Skin epidermis (tissue), 12 donors: ENCODE measurements around the gene TICRR.

Experiments
- H3K27ac ChIP-seq, 21 experiments: fragments of 200-600 bp; sonication (generic) in 11 of 21; one replicate each; pipeline ENCODE4 v1.5.0; 2020; ENCODE audit warnings: mild to moderate bottlenecking in 3 of 21, inconsistent platforms in 2 of 21, moderate library complexity in 2 of 21
- H3K4me3 ChIP-seq, 7 experiments: fragments of 200-600 bp; sonication (generic) in 2 of 7; one replicate each; pipeline ENCODE4 v1.5.0; 2020; ENCODE audit warnings: inconsistent platforms in 2 of 7, mild to moderate bottlenecking in 2 of 7, moderate library complexity in 1 of 7

TICRR gene

DNA sequence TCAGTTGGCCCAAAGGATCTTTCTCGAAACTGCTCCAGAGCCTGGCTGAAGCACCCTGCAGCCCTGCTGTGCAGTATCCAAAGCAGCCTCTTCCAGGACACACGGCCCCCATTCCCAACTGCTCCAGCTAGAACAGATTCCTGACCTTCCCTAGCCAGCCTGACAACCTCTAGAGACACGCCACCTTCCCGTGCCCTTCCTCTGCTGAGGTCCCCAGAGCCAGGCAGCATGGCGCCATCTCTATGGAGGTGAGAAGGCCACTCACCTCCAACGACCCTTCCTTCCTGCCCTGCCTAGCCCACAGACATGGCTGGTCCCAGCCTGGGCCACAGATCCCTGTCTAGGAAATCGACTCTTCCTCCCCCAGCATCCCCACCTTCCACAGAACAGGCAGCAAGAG is 76.9 kb downstream of the TICRR start:
- Histone ChIP-seq H3K27ac (no peak overlapping the region), H3K4me3 (no peak overlapping the region)

DNA sequence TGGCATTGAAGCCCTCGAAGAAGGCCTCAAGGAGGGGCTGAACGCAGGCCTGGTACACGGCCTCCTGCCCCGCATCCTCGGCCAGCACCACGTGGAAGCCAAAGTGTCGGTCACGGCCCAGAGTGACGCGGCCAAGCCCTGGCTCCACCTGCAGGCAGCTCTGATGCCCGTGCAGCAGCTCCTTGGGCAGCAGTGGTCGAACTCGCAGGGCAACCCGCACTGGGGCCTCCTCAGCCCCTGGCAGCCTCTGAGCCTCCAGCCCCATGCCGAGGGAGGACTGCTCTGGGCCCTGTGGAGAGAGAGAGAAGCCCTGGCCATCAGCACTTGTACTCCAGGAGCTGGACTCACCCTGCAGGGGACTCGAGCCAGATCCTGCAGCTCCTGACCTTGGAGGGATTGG is 77.4 kb downstream of the TICRR start:
- H3K27ac ChIP-seq: no peak overlapping the region
- H3K4me3 ChIP-seq: no peak overlapping the region

- H3K27ac ChIP-seq: no peak overlapping the region
- no peak overlapping the region for H3K4me3 ChIP-seq
Observed at GRCh38 chr15:89653578-89653977, 78.3 kb downstream of the TICRR start.

DNA sequence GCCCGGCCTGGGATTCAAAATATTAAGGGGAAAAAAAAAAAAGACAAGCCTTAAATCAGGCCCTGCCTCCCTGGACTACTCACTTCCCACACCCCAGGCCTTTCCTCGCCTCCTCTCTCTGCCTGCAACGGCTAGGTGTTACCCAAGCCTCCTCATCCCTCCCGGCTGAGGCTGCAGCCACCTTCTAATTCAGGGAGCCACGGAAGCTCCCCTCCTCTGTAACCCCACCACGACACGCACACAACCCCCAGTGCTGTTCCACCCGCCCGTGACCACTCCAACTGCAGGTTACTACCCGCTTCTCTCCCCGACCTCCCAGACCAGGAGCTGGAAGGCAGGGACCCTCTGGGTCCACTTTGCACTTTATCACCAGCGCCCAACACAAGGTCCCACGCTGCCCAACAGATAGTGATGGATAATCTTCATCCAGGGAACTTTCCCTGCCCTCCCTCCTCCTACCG is 79.1 kb downstream of the TICRR start:
- H3K4me3 ChIP-seq: peak overlapping the region; percentile 37 to 71 (median 57)
- H3K27ac ChIP-seq: peak overlapping the region in 7 of 21 experiments; percentile 39 to 79 (median 70)

DNA sequence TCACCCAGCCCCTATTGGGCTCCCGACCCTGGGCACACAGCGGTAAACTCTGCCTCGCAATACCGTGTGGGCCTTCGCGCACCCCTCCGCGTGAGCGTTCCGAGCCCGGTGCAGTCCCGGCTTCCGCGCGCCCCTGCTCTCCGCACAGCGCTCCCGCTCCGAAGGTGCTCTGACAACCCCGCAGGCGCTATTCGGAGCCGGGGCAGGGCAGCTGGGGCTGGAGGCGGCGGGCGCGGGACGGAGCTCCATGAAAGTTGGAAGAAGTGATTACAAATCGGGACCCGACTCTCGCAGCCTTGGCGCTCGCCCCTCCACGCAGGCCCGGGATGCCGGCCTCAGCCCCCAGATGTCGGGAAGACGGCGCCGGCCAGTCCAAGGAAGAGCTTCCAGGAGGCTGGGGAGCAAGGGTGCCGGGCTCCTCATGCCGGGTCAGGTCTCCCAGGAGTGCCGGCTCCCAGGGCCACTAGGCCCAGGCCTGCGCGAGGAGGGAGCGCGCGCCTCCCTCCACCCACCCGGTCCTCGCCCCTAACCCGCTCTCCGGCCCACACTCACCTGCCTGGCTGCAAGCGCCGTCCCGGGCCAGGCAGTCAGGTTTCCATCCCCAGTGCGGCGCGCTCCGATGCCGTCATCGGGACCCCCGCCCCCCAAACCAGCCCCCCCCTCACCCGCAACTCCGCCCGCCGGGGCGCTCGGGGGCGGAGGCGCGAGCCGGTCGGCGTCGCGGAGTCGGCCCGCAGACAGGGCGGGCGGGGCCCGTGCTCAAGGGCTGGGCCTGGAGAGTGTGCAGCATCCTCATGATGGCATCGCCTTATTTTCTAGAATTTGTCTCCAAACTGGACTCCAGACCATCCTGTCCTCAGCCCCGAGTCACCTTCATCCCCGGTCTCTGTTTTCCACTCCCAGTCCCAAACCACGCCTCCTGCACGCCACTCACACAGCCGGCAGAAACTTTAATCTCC is 79.9 kb downstream of the TICRR start, which contains the start of gene KIF7:
Gene KIF7, minus strand, starts transcription at position 621 of the 959 bp plus-strand sequence. CDS start 2,537 bp downstream, outside the sequence.
- Histone ChIP-seq H3K4me3 (peak within 1 kb of the TSS; percentile 37 to 71 (median 57)), H3K27ac (peak within 1 kb of the TSS in 14 of 21 experiments; percentile 13 to 79 (median 60))

GRCh38 chr15:89656116-89656815 is 81.0 kb downstream of the TICRR start:
- no peak overlapping the region for H3K4me3 ChIP-seq

DNA sequence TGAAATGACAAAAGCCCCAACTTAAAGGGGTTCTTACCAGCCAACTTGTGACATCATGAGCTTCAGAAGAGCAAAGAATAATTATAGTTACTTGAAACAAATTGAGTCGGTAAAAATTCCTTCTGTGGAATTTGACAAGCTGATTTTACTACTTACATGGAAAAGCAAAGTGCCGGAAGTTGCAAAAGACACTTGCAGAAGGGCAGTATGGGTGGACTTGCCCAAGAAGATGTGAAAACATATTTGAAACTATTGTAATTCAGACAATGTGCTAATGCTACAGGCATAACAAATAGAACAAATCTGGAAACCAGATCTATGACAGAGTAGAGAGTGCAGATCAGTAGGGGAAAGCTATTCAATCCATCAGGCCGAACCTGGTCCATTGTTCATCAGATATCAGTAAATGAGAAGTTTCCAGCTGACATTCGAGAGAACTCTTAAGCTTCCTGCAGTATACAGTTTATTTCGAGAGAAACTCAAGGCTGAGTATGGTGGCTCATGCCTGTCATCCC is 82.5 kb downstream of the TICRR start:
- Histone ChIP-seq H3K4me3 (no peak overlapping the region), H3K27ac (no peak overlapping the region)

More at GRCh38 chr15:89656116-89656815, 81.0 kb downstream of the TICRR start:
- H3K27ac ChIP-seq: no peak overlapping the region

DNA sequence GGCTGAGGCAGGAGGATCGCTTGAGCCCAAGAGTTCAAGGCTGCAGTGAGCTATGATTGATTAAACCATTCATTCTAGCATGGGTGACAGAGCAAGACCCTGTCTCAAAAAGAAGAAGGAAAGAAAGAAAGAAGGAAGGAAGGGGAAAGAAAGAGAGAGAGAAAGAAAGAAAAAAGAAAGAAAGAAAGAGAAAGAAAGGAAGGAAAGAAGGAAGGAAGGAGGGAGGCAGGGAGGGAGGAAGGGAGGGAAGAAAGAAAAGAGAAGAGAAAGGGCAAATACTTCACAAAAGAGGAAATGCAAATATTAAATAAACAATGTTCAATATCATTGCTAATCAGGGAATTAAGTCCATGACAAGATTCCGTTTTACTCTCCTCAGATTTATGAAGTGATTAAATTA is 84.0 kb downstream of the TICRR start:
- no peak overlapping the region for H3K4me3 ChIP-seq
- no peak overlapping the region for H3K27ac ChIP-seq

DNA sequence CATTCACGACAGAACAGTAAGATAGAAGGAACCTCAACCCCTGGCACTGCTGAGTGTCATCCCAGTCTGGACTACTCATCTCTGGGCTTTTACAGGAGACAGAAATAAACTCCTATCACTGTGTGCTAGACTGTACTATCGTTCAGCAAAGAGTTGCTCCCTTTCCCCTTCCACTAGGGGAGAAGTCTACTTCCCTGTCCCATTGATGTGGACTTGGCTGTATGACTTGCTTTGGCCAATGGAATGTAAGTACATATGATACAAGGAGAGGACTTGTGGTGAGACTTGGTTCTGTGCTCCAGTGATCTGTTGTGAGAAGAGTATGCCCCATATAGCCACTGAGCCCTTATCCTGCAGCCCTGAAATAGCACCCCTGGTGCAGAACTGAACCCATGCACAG is 85.3 kb downstream of the TICRR start:
- Histone ChIP-seq H3K4me3 (no peak overlapping the region), H3K27ac (no peak overlapping the region)

GRCh38 chr15:89662893-89663626 is 87.8 kb downstream of the TICRR start:
- no peak overlapping the region for H3K4me3 ChIP-seq
- peak overlapping the region in 18 of 21 experiments; percentile 21 to 86 (median 61) for H3K27ac ChIP-seq

GRCh38 chr15:89664441-89665350 is 89.4 kb downstream of the TICRR start:
- H3K27ac ChIP-seq: peak overlapping the region in 15 of 21 experiments; percentile 2 to 93 (median 78)
- peak overlapping the region in 6 of 7 experiments; percentile 13 to 40 (median 32) for H3K4me3 ChIP-seq

DNA sequence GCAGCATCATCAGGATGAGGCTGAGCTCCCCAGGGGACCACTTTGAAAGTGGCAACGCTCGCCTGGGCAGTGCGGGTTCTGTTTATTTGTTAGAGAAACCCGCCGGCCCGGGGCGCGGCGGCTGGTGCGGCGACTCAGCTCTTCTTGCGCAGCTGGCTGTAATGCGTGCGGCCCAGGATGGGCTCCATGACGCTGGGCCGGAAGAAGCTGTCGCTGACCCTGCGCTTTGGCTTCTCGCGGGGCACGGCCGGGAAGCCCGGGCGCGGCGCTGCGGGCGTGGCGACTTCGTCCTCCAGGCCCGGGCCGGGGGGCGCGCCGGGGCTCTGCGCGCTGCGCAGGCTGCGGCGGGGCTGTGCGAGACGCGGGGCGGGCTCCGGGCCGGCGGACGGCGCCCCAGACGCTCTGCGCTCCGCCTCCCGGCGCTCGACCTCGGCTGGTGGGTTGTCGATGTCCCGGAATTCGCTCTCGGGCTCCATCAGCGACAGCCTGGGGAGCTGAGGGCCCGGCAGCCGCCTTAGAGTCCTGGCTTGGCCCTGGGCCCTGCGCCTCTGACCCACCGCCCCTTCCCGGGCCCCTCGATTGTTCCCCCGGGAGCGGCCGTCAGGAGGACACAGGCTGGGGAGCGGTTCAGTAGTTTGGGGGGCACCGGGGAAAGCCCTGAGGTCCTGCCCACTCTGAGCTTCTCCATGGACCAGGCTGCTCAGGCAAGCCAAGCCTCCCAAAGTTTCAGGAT is 90.3 kb downstream of the TICRR start:
- H3K4me3 ChIP-seq: peak overlapping the region; percentile 13 to 40 (median 32)
- peak overlapping the region in 20 of 21 experiments; percentile 16 to 93 (median 74) for H3K27ac ChIP-seq

GRCh38 chr15:89666184-89666857 is 91.1 kb downstream of the TICRR start:
- Histone ChIP-seq H3K27ac (peak overlapping the region in 18 of 21 experiments; percentile 16 to 93 (median 76)), H3K4me3 (peak overlapping the region in 3 of 7 experiments; percentile 20 to 40 (median 32))

DNA sequence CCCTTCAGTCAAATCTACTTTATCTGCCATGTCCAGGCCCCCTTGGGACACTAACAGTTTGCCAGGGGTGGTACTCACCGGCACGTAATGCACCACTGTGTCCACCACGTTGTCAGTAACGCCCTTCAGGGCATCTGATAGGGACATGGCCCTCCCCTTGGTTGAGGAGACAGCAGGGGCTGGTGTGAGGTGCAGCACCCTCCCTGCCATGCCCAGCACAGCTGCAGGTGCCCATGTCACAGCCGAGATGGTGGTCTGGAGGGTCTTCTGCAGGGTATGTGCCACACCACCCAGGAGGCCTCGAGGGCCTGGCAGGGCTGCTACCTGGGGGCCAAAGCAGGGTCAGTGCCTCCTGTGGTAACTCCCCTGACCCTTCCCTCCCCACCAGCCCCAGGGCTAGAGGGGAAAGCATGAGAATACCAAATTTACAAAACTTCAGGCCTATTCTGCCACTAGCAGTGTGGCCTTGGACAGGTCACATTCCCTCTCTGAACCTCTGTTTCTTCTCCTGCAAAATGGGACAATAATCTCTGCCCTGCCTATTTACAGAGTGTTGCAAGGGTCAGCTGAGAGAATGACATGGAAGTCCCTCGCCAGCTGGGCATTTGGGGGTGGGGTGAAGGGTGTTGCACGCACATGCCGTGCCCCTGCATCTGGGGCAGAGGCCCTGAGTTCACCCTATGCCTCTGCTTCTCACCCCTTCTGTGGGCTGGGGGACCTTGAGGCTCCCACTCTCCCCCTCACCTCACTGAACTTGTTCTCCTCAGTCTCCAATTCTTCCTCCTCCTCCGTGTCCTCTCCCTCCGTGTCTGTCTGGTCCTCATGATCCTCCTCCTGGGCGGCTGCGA is 91.8 kb downstream of the TICRR start:
- Histone ChIP-seq H3K4me3 (no peak overlapping the region), H3K27ac (peak overlapping the region in 4 of 21 experiments; percentile 78 to 93 (median 90))

DNA sequence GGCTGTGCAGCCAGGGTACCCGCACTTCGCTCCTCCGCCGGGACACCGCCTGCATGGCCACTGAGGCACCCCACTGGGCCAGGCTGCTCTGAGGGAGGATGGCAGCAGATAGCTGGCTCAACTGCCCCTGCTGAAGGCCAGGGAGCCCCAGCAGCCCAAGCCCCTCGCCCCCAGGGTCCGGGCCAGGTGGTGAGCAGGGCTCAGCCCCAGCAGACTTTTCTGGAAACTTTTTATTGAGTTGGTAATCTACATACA is 92.4 kb downstream of the TICRR start:
- Histone ChIP-seq H3K27ac (no peak overlapping the region), H3K4me3 (no peak overlapping the region)

GRCh38 chr15:89668171-89668570 is 92.9 kb downstream of the TICRR start:
- no peak overlapping the region for H3K4me3 ChIP-seq

More at GRCh38 chr15:89668171-89668570, 92.9 kb downstream of the TICRR start:
- H3K27ac ChIP-seq: no peak overlapping the region
